NCI-H187 treated with DMSO at 0.1 percent for 48 hours (cell line): Measurements from ENCODE around the gene TBC1D22A.

Experiments
- DNase-seq: peaks from one replicate; lab custom pipeline; 2025; lab: John Stamatoyannopoulos, UW

TBC1D22A gene

GRCh38 chr22:47082505-47082904, 320.1 kb downstream of the TBC1D22A start:
- DNase-seq = no peak

GRCh38 chr22:47083379-47083986, 321.0 kb downstream of the TBC1D22A start:
- DNase-seq = no peak

DNA sequence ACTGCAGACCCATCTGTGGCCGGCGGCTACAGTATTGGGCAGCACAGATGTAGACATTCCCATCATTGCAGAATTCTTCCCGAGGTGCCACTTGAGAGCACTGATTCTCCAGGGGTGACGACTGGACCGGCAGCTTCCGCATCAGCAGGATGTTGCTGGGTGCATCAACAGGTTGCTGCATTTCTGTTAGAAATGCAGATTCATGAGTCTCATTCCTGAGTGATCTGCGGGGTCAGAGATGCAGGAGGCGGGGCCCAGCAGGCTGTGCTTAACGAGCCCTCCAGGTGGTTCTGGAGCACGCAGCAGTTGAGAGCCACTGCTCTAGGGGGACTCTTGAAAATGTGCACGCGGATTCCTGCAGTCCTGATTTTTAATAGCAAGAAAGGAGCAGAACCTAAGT, 321.8 kb downstream of the TBC1D22A start:
- DNase-seq = no peak

GRCh38 chr22:47086596-47087248, 324.3 kb downstream of the TBC1D22A start:
- DNase-seq = no peak

DNA sequence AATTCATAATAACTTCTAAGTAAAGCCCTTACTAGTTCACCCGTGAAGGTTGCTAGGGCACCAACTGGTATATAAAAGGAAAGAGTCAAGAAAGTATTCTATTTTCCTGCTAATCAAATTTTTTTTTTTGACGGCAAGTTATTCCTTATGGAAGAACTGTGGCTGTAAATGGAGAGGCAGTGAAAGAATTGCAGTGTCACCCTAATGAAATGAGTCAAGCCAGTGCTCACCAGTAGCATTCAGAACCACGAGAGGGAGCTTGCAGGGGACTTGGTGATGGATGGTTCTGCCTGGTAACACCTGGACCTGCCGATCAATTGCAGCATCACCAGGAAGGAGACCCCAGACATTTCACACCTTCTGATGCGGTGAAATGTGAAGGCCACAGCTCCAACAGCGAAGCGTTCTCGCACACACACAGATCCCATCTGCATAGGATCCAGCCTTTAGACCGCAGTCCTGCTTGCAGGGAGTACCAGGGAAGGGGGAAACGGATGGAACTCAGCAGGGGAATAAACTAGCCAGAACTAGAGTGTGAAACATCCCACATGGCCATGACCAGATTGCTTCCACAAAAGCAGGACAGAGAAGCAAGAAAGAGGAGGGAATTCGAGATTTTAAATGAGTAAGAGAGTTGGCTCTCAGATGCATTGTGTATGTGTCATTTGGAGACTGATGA, 326.2 kb downstream of the TBC1D22A start:
- DNase-seq = no peak

DNA sequence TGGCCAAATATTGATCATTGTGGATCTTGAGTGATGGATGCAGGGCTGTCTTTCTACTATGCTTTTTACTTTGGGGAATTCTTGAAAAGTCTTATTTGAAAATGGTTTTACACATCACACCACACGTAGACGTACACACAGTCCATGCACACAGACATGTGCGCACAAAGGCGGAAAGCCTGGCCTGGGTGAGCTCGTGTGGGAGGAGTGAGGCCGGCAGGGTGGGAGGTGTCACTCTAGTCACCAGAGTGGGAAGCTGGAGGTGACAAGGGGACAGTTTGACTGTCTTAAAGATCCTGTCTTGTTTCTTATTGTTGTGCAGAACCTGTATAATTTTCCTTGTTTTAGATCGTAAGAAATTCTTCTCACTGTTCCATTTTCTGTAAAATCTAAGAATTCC, 326.9 kb downstream of the TBC1D22A start:
- DNase-seq = no peak

DNA sequence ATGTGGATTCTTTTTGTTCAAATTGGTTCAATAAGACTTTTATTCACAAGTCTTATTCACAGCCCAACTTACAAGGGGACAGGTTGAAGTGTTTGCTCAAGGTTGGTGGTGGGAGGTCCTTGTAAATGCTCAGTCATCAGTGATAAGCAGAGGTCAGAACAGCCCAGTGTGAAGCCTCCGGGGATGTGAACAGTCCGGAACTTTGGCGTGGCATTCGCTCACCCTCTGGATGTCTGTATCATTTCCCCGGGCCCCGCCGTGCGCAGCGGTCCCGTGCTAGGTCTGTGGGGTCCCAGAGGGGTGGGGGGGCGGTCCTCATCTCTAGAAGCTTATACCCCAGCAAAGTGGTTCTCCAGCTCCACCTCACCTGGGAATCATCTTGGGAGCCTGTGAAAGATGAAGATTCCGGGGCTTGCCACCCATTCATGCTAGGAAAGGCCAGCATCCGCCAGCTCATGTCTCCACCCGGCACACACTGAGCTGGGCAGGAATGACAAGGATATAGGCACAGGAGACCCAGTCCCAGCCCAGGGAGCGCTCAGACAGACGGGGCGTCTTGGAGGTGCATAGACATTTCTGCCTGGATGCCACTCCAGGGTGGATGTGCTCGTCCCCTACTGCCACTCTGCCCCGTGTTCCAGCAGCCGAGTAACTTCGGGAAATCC, 327.5 kb downstream of the TBC1D22A start:
- no peak for DNase-seq

DNA sequence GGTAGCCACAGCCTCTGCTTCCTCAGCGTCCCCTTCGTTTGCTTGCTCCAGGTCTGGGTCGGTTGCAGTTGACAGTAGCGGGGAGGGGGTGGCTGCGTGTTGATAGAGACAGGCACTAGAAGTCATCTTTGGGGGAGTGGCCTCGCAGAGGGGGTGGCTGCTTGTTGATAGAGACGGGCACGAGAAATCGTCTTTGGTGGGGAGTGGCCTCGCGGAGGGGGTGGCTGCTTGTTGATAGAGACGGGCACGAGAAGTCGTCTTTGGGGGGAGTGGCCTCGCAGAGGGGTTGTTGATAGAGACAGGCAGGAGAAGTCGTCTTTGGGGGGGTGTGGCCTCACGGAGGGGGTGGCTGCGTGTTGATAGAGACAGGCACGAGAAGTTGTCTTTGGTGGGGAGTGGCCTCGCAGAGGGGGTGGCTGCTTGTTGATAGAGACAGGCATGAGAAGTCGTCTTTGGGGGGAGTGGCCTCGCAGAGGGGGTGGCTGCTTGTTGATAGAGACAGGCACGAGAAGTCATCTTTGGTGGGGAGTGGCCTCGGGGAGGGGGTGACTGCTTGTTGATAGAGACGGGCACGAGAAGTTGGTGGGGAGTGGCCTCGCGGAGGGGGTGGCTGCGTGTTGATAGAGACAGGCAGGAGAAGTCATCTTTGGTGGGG, 328.3 kb downstream of the TBC1D22A start:
- DNase-seq = no peak

DNA sequence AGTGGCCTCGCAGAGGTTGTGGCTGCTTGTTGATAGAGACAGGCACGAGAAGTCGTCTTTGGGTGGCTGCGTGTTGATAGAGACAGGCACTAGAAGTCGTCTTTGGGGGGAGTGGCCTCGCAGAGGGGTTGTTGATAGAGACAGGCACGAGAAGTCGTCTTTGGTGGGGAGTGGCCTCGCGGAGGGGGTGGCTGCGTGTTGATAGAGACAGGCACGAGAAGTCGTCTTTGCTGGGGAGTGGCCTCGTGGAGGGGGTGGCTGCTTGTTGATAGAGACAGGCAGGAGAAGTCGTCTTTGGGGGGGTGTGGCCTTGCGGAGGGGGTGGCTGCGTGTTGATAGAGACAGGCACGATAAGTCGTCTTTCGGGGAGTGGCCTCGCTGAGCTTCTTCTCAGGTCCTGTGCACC, 328.8 kb downstream of the TBC1D22A start:
- no peak for DNase-seq

DNA sequence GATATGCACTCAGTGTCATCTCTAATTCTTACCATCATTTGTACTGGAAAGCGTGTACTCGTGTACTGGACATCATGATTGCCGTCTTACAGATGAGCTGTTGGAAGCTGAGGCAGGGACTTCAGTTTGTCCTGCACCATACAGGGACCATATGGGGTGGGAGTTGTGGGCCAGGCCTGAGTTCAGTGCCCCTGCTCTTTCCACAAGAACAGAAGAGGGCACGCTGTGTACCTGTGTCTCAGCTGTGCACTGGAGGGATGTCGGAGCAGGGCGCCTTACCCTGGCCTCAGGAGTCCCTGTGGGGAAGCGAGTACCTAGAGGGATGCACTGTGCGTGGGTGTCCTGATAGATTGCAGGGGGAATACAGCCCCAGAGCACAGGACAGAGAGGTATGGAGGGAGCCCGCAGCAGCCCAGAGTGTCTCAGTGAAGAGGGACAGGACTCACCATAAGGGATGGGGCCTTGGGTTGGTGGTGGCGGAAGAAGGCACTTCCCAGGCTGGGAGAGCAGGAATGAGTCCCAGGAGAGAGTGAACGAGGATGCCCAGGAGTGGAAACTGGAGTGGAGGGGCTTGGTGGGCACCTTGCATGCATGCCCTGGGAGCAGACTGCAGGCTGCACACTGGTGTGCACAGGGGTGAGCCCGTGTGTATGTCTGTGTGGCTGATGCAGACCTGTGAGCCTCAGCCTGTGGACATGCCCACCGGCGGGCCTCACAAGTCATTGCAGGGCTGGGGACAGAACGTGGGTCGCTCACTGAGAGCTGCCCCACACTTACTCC, 329.7 kb downstream of the TBC1D22A start:
- DNase-seq = no peak

DNA sequence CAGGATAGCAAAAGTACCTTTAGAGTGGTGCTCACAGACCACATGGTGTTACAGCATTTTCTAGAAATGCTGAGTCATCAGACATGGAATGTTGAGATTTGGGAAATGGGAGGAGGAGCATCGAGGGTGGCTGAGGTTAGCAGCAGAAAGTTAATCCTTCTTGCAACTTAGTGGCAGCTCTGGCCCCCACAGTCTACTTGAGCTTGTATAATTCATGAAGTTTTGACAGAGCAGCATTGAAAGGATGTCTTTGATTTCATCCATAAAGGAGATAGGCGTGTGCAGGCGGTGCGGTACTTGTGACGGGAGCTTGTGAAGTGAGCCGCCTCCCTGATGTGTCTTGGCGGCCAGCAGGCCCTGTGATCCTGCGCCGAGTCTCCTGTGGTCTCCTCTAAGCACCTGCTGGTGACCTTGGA, 330.5 kb downstream of the TBC1D22A start:
- no peak for DNase-seq

GRCh38 chr22:47093720-47094119, 331.3 kb downstream of the TBC1D22A start:
- no peak for DNase-seq

GRCh38 chr22:47094861-47095330, 332.4 kb downstream of the TBC1D22A start:
- no peak for DNase-seq

DNA sequence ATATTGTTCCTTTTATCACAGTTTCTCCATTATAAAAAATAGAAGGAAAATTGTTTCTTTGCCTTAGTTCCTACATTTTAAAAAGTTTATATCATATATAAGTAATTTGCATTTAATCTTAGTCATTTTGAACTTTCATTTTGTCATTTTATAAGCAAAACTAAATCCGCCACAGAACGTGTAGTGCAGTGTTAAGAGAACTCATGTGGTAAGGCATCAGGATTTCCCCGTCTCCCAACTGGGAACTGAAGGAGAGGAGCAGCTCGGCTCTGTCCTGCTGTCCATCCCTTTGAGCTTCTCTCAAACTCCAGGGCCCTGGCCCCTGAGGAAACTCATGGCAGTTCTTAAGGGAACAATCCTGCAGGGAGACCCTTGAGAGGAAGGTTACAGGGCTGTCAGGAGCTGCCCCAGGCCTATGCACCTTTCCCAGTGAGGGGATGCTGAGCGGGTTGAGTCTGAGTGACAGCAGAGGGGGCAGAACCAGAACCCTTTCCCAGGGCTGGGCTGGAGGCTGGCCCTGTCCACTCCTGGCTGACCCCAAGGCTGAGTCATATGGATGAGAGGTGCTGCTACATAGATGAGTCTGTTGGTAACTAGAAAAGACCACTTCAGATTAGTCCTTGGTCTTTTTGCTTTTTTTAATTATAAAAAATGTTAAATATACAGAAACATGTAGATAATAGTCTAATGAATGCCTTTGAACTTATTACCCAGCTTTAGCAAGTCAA, 333.1 kb downstream of the TBC1D22A start:
- DNase-seq = no peak

GRCh38 chr22:47098121-47098520, 335.7 kb downstream of the TBC1D22A start:
- no peak for DNase-seq

- DNase-seq = no peak
These were observed 336.1 kb downstream of the TBC1D22A start for GRCh38 chr22:47098554-47098953.

DNA sequence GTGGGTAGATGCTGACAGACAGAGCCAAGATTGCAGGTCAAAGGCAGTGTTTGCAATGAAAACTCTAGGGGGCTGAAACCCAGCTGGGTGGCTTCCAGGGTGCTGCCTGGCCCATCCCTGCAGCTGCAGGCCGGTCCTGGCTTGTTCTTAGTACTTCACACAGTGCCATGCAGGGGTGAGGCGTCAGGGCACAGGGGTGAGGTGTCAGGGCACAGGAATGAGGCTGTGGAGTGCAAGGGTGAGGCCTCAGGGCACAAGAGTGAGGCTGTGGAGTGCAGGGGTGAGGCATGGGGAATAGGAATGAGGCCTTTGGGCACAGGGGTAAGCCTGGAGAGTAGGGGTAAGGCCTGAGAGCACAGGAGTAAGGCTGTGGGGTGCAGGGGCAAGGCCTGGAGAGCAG, 337.6 kb downstream of the TBC1D22A start:
- no peak for DNase-seq

GRCh38 chr22:47100646-47101200, 338.3 kb downstream of the TBC1D22A start:
- DNase-seq = no peak

DNA sequence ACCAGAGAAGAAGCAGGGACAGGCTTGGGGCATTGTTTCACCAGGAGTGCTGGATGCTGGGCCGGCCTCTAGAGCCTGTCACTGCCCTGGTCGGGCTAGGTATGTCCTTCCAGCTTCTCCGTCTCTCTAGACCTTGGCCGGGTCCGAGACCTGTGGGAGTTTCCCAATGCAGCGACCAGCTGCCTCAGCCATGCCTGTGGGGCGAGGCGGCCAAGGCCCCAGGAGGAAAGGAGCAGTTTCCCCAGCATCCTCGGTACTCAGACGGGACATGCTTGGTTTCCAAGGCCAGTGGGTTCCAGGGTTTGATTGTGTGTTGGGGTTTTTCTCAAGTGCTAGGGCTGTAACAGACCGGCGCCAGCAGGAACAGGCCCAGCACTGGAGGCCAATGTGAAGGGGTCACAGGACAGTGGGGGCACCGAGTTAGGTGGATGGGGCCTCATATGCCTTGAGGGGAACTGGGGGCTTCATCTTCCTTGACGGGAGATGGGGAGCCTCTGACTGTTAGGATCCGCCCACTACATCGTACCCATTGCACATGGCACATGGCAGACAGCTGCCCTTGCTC, 339.0 kb downstream of the TBC1D22A start:
- no peak for DNase-seq

DNA sequence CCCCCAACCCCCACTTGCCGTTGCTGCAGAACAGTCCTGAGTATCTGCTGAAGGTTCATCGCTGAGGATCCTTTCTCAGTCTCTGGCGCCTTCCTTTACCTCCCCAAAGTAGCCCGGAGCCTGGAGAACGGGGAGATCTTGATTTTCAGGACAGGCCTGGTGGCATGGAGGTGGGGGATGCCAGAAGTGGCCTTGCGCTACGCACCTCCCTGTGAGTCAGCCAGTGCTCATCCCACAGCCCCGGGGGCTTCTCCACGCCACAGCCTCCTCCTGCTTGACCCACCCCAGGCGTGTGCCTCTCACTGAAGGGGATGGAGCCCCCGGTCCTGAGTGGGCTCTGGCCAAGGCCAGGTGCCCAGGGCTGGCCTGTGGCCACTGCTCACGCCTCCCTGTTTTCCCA, 339.6 kb downstream of the TBC1D22A start:
- DNase-seq = no peak
